DND-41 (cell line): ENCODE data around the gene ULBP2.

Experiments used
- CTCF ChIP-seq: IDR thresholded peaks from 2 replicates; pipeline ENCODE4 v1.5.1; 2012; ENCODE audit warnings: borderline replicate concordance, low read length, moderate library complexity, mild to moderate bottlenecking; ENCODE audit not compliant: poor library complexity, severe bottlenecking; ENCODE audit errors: extremely low read depth
- EZH2 ChIP-seq: IDR thresholded peaks from 3 replicates; pipeline ENCODE4 v1.6.1; 2012; ENCODE audit warnings: borderline replicate concordance, low read depth, mild to moderate bottlenecking, moderate library complexity, low read length, inconsistent platforms; ENCODE audit not compliant: severe bottlenecking

GRCh38 chr6:149988550-149989346, 46.9 kb downstream of the ULBP2 start:
- TF ChIP-seq CTCF (no peak), EZH2 (no peak)
